ENCODE data around the gene ADCY5. TPM values are rescaled to one million over a fixed set of nuclear protein-coding genes. Genes with fewer than 3 reads are reported as not detected.

Gene ADCY5
- total and polyA plus RNA-seq, 4 donors: 29.5 to 56.7 (median 41.7) TPM

DNA sequence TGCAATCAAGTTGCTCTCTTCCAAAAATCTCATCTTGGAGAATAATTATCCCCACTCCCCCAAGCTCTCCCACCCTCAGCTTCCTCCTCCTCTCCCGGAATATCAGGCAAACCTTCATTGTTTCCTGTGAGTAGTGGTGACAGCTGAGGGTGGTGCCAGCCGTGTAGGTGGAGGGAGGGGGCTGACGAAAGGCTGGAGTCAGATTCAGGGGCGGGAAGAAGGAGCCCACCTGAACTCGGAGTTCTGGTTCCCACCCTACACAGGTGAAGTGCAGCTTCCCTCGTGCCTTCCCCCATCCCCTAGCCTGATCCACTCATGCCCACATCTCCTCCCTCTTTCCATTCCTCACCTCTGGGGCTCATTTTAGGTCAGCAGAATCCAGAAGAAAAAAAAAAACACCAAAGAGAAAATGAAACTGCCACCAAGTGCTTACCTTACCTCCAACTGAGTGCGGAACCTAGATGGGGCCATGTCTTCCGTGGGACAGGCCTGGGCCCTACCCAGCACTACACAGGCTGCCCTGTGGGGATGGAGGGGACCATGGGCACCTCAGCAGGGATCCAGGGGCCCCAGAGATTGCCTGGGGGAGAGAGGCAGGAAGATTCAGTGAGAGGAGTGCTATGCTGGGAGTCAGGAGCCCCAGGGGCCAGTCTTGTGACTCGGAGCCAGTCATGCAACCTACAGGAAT lies 81.3 kb downstream of the ADCY5 start:
- no peak overlapping the region for H3K27ac ChIP-seq (ENCODE audit: low read depth, low read length)
- H3K4me1 ChIP-seq (ENCODE audit: control insufficient read depth, insufficient read depth, low read length): peaks cover 12% of the 10 kb centered on the region
- H3K4me3 ChIP-seq (ENCODE audit: low read depth, low read length): no peak overlapping the region
- 86% methylated on average over 2 of the region's 9 CpGs for WGBS (ENCODE audit: insufficient coverage)
- no peaks in the 10 kb centered on the region for H3K27me3 ChIP-seq (ENCODE audit: control insufficient read depth, insufficient read depth, low read length)
- H3K36me3 ChIP-seq (ENCODE audit: control insufficient read depth, insufficient read depth, low read length): no peaks in the 10 kb centered on the region
- no peaks in the 10 kb centered on the region for H3K9me3 ChIP-seq (ENCODE audit: control insufficient read depth, insufficient read depth, low read length)
- DNase-seq (ENCODE audit: low read depth in 4 of 6, low spot score in 6 of 6): no peak

DNA sequence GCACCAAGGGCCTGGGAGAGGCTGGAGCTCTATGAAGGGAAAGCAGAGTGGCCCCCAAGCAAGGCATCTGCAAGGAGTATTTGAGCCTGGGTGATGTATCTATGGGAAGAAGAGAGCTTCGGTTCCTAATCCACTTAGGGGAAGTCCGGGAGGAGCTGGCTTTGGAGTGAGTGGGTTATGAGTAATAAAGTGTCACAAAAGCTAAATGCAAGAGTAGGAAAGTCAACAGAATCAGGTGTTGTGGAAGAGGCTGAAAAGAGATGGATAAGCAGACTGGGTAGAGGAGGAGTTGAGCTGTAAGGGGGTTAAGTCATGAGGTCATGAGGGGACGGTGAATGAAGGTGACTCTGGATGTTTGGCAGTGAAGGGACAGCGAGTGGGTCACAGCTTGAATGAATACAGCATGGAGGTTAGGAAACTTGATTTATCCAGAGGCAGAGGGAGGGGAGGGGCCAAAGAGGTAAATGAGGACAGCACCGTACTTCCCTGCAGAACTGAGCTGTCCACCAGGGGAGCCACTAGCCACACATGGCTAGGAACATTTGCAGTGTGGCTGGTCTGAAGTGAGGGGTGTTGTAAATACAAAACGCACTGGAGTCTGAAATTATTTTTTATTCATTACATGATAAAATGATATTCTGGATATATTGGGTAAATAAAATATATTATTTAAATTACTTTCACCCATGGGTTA lies 83.3 kb downstream of the ADCY5 start:
- Histone ChIP-seq H3K9me3 (ENCODE audit: control insufficient read depth, insufficient read depth, low read length) (no peaks in the 10 kb centered on the region), H3K4me3 (ENCODE audit: low read depth, low read length) (no peak overlapping the region), H3K36me3 (ENCODE audit: control insufficient read depth, insufficient read depth, low read length) (no peaks in the 10 kb centered on the region), H3K4me1 (ENCODE audit: control insufficient read depth, insufficient read depth, low read length) (peaks cover 2% of the 10 kb centered on the region), H3K27ac (ENCODE audit: low read depth, low read length) (no peak overlapping the region), H3K27me3 (ENCODE audit: control insufficient read depth, insufficient read depth, low read length) (no peaks in the 10 kb centered on the region)
- DNase-seq (ENCODE audit: low read depth in 4 of 6, low spot score in 6 of 6): no peak
- 65% methylated on average over 5 of the region's 6 CpGs for WGBS (ENCODE audit: insufficient coverage)

GRCh38 chr3:123361071-123361470 lies 87.8 kb downstream of the ADCY5 start:
- Histone ChIP-seq H3K36me3 (ENCODE audit: control insufficient read depth, insufficient read depth, low read length) (no peaks in the 10 kb centered on the region), H3K4me3 (ENCODE audit: low read depth, low read length) (no peak overlapping the region), H3K27me3 (ENCODE audit: control insufficient read depth, insufficient read depth, low read length) (no peaks in the 10 kb centered on the region), H3K27ac (ENCODE audit: low read depth, low read length) (no peak overlapping the region), H3K4me1 (ENCODE audit: control insufficient read depth, insufficient read depth, low read length) (no peaks in the 10 kb centered on the region), H3K9me3 (ENCODE audit: control insufficient read depth, insufficient read depth, low read length) (no peaks in the 10 kb centered on the region)
- no peak for DNase-seq (ENCODE audit: low read depth in 4 of 6, low spot score in 6 of 6)
- 51% methylated on average over 3 of the region's 4 CpGs for WGBS (ENCODE audit: insufficient coverage)

GRCh38 chr3:123357275-123357674 lies 91.6 kb downstream of the ADCY5 start:
- H3K4me3 ChIP-seq (ENCODE audit: low read depth, low read length): no peak overlapping the region
- no peak overlapping the region for H3K27ac ChIP-seq (ENCODE audit: low read depth, low read length)
- no peak for DNase-seq (ENCODE audit: low read depth in 4 of 6, low spot score in 6 of 6)
- no peaks in the 10 kb centered on the region for H3K27me3 ChIP-seq (ENCODE audit: control insufficient read depth, insufficient read depth, low read length)
- peaks cover 2% of the 10 kb centered on the region for H3K9me3 ChIP-seq (ENCODE audit: control insufficient read depth, insufficient read depth, low read length)
- WGBS (ENCODE audit: insufficient coverage): 20% methylated on average over 1 of the region's 3 CpGs
- H3K36me3 ChIP-seq (ENCODE audit: control insufficient read depth, insufficient read depth, low read length): peaks cover 5% of the 10 kb centered on the region
- H3K4me1 ChIP-seq (ENCODE audit: control insufficient read depth, insufficient read depth, low read length): no peaks in the 10 kb centered on the region

DNA sequence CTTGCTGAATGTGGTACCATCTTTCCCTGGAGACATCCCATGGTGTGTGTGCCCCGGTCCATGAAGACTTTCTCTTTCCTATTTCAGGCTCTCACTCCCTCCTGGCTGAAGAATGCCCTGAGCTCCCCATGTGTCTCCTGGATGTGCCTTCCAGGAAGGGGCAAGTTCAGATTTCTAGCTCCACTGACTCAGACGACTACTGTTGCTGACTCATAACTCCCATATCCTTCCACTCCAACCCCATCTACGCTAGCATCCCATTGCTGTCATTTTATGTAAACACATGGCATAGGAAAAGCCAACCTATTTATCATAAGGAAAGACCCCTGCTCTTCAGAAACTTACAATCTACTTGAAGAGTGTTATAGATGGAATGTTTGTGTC lies 95.0 kb downstream of the ADCY5 start:
- H3K9me3 ChIP-seq (ENCODE audit: control insufficient read depth, insufficient read depth, low read length): peaks cover 2% of the 10 kb centered on the region
- no peaks in the 10 kb centered on the region for H3K27me3 ChIP-seq (ENCODE audit: control insufficient read depth, insufficient read depth, low read length)
- no peak for DNase-seq (ENCODE audit: low read depth in 4 of 6, low spot score in 6 of 6)
- H3K36me3 ChIP-seq (ENCODE audit: control insufficient read depth, insufficient read depth, low read length): peaks cover 30% of the 10 kb centered on the region
- H3K4me3 ChIP-seq (ENCODE audit: low read depth, low read length): no peak overlapping the region
- 89% methylated on average over 2 of the region's 3 CpGs for WGBS (ENCODE audit: insufficient coverage)
- no peaks in the 10 kb centered on the region for H3K4me1 ChIP-seq (ENCODE audit: control insufficient read depth, insufficient read depth, low read length)
- no peak overlapping the region for H3K27ac ChIP-seq (ENCODE audit: low read depth, low read length)

- H3K4me1 ChIP-seq (ENCODE audit: control insufficient read depth, insufficient read depth, low read length): no peaks in the 10 kb centered on the region
- peaks cover 2% of the 10 kb centered on the region for H3K9me3 ChIP-seq (ENCODE audit: control insufficient read depth, insufficient read depth, low read length)
- H3K4me3 ChIP-seq (ENCODE audit: low read depth, low read length): no peak overlapping the region
- DNase-seq (ENCODE audit: low read depth in 4 of 6, low spot score in 6 of 6): no peak
- H3K27me3 ChIP-seq (ENCODE audit: control insufficient read depth, insufficient read depth, low read length): no peaks in the 10 kb centered on the region
- WGBS (ENCODE audit: insufficient coverage): 94% methylated on average over 9 of the region's 10 CpGs
- no peak overlapping the region for H3K27ac ChIP-seq (ENCODE audit: low read depth, low read length)
- peaks cover 33% of the 10 kb centered on the region for H3K36me3 ChIP-seq (ENCODE audit: control insufficient read depth, insufficient read depth, low read length)
Observed at GRCh38 chr3:123353227-123353849, 95.6 kb downstream of the ADCY5 start.

DNA sequence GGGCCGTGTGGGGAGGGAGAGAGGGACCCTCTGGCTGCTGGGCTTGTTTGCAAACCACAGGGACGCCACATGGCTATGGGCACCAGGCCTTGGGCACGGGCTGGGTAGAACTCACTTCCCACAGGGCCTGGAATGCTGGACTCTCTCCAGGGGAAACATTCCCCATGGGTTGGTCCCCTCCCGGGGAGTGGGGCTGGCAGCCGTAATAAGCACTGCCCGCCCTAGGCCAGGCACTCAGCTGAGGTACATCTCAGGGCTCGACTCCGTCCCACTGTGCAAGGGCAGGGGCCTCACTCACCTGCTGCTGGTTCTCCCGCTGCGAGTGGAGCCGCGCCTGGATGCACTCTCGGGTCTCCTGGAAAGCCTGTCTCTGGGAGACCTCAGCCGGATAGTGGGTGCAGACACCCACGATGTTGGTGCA lies 96.7 kb downstream of the ADCY5 start:
- 75% methylated on average over 14 of the region's 15 CpGs for WGBS (ENCODE audit: insufficient coverage)
- Histone ChIP-seq H3K4me3 (ENCODE audit: low read depth, low read length) (no peak overlapping the region), H3K4me1 (ENCODE audit: control insufficient read depth, insufficient read depth, low read length) (peaks cover 7% of the 10 kb centered on the region)

DNA sequence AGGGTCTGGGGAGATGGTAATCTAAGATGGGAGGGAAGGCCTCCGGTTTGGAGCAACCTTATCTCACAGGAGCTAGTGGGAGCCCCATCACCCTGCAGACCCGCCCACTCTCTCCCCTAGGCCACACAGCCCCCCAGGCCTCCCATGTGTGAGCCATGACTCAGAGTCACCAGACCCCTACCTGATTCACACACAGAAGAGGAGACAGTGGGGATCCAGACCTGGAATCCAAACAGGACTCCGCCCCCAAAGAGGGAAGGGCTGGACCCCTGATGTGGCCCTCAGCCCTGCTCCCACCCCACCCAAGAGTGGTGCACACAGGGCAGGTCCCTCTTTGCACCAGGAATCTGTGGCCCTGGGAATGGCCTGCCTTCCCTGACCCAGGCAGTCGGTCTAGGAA lies 97.4 kb downstream of the ADCY5 start:
- peaks cover 2% of the 10 kb centered on the region for H3K9me3 ChIP-seq (ENCODE audit: control insufficient read depth, insufficient read depth, low read length)
- H3K36me3 ChIP-seq (ENCODE audit: control insufficient read depth, insufficient read depth, low read length): peaks cover 40% of the 10 kb centered on the region
- H3K4me1 ChIP-seq (ENCODE audit: control insufficient read depth, insufficient read depth, low read length): peaks cover 10% of the 10 kb centered on the region
- DNase-seq (ENCODE audit: low read depth in 4 of 6, low spot score in 6 of 6): no peak
- no peak overlapping the region for H3K4me3 ChIP-seq (ENCODE audit: low read depth, low read length)
- 86% methylated on average over 2 of the region's 4 CpGs for WGBS (ENCODE audit: insufficient coverage)
- H3K27me3 ChIP-seq (ENCODE audit: control insufficient read depth, insufficient read depth, low read length): no peaks in the 10 kb centered on the region
- no peak overlapping the region for H3K27ac ChIP-seq (ENCODE audit: low read depth, low read length)

More for the DNA sequence above, 96.7 kb downstream of the ADCY5 start:
- DNase-seq (ENCODE audit: low read depth in 4 of 6, low spot score in 6 of 6): no peak
- no peak overlapping the region for H3K27ac ChIP-seq (ENCODE audit: low read depth, low read length)
- no peaks in the 10 kb centered on the region for H3K27me3 ChIP-seq (ENCODE audit: control insufficient read depth, insufficient read depth, low read length)
- peaks cover 2% of the 10 kb centered on the region for H3K9me3 ChIP-seq (ENCODE audit: control insufficient read depth, insufficient read depth, low read length)
- peaks cover 35% of the 10 kb centered on the region for H3K36me3 ChIP-seq (ENCODE audit: control insufficient read depth, insufficient read depth, low read length)

DNA sequence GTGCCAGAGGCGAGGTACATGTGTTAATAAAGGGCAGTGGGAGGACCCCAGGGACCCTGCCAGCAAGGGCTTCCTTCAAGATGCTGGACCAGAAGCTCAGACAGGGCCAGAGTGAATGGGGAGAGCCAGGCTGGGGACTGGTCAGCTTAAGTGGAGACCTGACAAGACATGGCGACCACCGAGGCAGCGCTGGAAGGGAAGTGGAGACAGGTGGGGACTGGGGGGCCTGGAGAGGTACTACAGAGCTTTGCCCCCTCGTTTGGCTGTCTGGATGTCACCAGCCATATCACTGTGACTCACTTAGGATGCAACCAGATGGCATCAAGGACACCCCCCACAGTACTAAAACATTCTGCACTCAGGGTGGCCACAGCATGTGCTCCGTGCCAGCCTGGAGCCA lies 97.9 kb downstream of the ADCY5 start:
- Histone ChIP-seq H3K27ac (ENCODE audit: low read depth, low read length) (no peak overlapping the region), H3K36me3 (ENCODE audit: control insufficient read depth, insufficient read depth, low read length) (peaks cover 44% of the 10 kb centered on the region), H3K4me1 (ENCODE audit: control insufficient read depth, insufficient read depth, low read length) (peaks cover 13% of the 10 kb centered on the region), H3K4me3 (ENCODE audit: low read depth, low read length) (no peak overlapping the region), H3K27me3 (ENCODE audit: control insufficient read depth, insufficient read depth, low read length) (no peaks in the 10 kb centered on the region), H3K9me3 (ENCODE audit: control insufficient read depth, insufficient read depth, low read length) (peaks cover 2% of the 10 kb centered on the region)
- WGBS (ENCODE audit: insufficient coverage): 98% methylated on average over 6 of the region's 6 CpGs
- DNase-seq (ENCODE audit: low read depth in 4 of 6, low spot score in 6 of 6): no peak

Measured in spinal cord (tissue), 10 donors.